ENCODE measurements around the gene PSMD14.
A peak's percentile ranks its signal among the peaks of the same experiment; 100 is the strongest.

PSMD14 gene

DNA sequence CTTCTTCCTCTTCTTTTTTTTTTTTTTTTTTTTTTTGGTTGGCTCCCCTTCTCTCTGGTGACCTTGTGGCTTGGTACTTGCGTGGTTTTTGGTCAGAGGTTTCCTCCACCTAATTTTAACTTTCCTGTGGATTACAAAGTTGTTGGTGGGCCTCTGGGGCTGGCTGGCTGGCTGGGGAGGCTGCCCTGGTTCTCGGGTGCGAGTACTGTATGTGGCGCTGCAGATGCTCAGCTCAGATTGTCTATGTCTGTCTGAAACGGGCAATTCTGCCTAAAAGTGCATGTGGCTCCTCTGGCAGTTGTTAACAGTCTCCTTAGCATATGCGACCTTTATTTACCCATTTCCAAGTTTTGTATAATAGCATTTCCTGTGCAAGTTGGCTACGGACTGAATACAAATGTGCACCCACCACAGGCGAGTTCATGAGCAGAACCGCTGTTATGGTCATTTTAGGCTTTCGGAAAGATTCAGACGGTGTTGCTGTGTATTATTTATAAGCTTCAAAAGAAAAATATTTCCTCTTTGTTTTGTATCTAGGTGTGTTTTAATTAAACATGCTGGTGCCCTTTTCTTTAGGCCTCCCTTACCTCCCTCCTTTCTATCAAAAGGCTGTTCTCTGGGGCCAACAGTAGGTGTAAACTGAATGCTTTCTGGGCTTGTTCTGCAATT, 112.3 kb downstream of the PSMD14 start:
- DNase-seq (ENCODE audit: low spot score) = peak; percentile 49

- DNase-seq (ENCODE audit: low spot score) = no peak
These were observed 113.5 kb downstream of the PSMD14 start for GRCh38 chr2:161421686-161422085.

DNA sequence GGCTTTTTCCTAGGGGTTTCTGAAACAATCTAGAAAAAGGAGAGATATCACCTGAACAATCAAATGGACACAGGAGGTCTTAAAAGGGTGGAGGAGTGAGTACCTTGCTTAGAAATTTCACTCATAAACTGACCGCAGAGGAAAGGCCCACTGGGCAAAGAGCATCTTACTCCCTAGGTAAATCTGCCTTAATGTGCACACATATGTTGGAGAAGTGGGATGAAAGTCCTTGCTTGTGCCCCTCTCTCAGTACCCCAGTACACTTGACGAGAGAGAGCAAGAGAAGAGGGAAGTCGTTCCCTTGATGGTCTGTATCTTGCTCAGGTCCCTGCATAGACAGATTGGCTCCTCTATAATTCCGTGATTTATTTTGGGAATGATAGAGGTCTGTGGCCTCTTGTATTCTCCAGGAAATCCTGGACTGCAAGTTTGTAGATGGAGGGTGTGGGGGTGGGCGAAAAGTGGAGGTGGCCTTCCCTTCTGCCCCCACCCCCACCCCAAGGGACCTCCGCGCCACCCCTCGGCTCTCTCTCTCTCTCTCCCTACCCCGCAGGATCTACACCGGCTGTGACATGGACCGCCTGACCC, 114.7 kb downstream of the PSMD14 start:
- peak; percentile 43 for DNase-seq (ENCODE audit: low spot score)

- DNase-seq (ENCODE audit: low spot score) = peak; percentile 78
These were observed 115.5 kb downstream of the PSMD14 start for GRCh38 chr2:161423421-161424393.

- no peak for DNase-seq (ENCODE audit: low spot score)
These were observed 116.2 kb downstream of the PSMD14 start for GRCh38 chr2:161424394-161424769.

DNA sequence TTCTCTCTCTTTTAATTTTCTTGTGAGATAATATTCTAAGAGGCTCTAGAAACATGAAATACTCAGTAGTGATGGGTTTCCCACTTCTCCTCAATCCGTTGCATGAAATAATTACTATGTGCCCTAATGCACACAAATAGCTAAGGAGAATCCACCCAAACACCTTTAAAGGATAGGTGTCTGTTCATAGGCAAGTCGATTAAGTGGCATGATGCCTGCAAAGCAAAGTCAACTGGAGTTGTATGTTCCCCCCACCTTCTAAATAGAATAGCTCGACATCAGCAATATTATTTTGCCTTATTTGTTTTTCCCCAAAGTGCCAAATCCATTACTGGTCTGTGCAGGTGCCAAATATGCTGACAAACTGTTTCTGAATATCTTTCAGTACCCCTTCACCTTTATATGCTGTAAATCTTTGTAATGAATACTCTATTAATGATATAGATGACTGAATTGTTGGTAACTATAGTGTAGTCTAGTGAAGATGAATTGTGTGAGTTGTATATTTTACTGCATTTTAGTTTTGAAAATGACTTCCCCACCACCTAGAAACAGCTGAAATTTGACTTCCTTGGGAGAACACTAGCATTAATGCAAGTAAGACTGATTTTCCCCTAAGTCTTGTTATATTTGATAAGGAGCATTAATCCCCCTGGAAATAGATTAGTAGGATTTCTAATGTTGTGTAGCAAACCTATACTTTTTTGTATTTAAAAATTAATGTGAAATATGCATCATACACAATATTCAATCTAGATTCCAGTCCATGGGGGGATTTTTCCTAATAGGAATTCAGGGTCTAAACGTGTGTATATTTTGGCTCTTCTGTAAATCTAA, 116.9 kb downstream of the PSMD14 start:
- DNase-seq (ENCODE audit: low spot score) = no peak

DNA sequence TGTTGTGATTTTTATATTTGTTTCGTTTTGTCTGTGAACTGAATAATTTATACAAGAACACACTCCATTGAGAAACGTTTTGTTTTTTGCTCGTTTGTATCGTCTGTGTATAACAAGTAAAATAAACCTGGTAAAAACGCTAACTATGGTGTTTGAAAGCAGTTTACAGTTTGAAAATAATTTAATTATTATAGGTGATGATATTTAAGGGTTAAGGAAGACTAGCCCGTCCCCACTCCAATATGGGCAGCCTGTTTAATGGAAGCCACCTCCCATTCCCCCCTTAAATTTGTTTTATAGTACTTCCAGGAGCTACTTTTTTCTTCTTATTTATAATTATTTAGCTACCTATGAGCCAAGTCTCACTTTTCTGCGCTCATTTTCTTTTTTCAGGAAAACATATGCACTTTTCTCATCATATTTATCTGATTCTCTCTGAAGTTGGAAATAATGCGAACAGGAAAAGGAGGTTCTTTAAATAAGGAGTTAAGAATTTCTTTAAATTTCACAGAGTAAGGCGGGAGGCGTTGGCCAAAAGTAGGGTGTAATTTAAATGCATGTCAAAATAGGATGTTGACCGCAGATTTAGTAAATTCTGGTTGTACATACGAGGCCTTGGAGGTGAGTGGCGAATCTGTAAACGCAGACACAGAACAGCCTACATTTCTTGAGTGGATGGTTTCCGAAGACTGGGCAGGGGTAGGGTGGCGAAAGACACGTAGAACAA, 117.7 kb downstream of the PSMD14 start:
- no peak for DNase-seq (ENCODE audit: low spot score)

- peak; percentile 45 for DNase-seq (ENCODE audit: low spot score)
These were observed 118.3 kb downstream of the PSMD14 start for GRCh38 chr2:161426455-161426921.

DNA sequence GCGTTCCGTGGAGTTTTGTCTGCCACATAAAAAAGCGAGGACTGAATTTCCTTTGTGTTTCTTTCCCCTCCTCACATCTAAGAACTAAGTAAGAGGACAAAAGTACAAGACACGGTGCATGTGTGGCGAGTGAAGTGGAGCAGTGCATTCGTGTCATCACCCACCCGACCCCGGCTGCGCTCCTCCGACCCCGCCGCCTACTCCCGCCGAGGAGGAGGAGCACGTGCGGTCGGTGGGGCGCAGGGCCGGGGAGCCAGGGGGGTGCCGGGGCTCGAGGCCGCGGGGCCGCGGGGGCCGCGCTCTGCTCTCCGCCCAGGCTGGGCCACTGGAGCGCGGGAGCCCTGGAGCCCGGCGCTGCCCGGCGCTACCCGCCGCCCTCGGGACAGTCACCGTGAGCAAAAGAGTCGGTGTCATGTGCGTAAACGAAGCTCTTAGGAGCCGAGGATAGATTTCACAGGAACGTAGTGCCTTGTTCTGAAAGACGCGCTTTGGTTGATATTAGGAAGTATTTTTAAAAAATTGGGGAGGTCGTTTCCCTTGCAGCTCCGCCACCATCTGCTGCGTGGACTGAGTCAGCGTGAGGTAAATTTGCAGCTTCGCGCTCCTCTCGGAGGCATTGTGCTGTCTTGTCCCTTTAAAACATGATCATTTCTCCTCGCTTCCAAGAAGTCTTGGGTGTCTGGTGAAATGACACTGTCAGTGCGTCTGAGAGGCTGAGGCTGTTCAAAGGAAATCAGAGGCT, 118.9 kb downstream of the PSMD14 start:
- peak; percentile 63 for DNase-seq (ENCODE audit: low spot score)

- peak; percentile 60 for DNase-seq (ENCODE audit: low spot score)
These were observed 119.7 kb downstream of the PSMD14 start for GRCh38 chr2:161427664-161428587.

- no peak for DNase-seq (ENCODE audit: low spot score)
These were observed 122.2 kb downstream of the PSMD14 start for GRCh38 chr2:161430386-161430785.

DNA sequence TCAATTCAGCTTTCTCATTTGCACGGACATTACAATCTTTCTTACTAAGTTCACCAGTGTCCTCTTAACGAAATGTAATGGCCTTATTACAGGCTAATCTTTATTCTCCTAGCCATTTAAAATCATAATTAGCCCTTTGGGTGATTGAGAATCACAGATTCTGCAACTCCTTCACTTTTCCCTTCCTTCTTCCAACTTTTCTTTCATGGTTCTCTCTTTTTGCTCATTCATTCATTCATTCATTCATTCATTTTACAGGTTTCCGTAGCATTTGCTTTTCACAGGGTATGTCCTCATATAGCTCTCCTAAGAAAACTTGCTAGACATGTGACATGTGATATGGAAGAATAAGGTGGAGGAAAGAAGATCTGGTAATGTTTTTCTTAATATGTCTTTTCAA, 123.9 kb downstream of the PSMD14 start:
- DNase-seq (ENCODE audit: low spot score) = no peak

DNA sequence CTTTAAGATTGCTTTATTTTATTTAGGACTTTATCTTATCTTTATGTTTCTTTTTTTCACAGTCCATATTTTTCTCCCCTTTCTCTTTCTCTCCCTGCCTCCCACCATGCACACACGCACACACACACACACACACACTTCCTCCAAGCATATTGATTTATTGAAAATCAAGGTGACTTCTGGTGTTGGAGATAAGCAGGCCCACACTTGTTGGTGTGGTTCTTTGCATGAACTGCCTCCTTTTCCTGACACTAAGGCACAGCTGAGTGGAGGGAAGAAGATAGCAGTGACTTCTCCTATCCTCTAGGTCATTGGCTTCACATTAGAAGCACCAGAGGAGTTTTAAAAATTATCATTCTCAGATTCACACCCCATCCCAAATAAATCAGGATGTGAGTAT, 125.9 kb downstream of the PSMD14 start:
- no peak for DNase-seq (ENCODE audit: low spot score)

DNA sequence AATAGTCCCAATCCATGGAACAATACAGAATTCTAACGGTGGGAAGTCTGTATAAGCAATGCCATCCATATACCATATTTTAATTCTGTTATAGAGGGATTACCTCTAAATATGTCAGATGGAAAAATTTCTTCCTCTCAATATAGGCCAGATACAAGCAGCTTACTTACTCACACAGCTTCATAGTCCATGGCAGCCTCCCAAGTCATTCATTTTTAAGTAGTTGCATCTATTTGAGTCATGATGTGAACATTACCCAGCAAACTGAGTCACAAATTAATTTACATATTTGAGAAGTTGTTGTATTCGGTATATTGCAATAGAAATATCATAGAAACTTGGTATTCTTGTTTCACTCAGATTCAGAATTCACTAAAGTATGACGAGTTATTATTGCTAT, 128.2 kb downstream of the PSMD14 start:
- no peak for DNase-seq (ENCODE audit: low spot score)

DNA sequence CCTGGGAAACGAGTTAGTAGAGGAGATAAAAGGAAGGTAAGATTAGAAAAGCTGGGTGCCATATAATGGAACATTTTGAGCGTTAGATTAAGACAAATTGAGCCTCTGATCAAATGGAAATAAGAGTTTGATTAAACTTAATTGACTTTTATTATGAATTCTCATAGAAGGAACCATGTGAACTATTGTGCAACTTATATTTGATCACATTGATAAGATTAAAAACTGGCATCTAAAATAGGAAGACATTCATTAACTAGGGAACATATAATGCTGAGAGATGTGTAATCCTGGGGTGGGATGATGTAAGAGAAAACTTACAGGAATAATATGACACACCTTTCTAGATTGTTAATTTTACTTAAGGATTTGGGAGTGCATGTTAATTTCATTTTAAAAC, 130.4 kb downstream of the PSMD14 start:
- no peak for DNase-seq (ENCODE audit: low spot score)

DNA sequence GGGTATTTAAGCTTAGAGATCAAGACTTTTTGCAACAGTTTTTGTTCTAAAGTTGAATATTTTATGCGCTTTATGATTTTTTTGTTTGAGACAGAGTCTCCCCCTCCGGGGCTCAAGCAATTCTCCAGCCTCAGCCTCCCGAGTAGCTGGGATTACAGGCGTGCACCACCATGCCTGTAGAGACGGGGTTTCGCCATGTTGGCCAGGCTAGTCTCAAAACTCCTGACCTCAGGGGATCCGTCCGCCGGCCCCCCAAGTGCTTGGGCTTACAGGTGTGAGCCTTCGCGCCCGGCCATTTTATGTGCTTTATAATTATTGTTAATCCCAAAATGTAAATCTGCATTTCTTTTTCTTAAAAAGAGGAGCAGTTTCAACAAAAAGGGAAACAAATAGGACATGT, 136.9 kb downstream of the PSMD14 start:
- no peak for DNase-seq (ENCODE audit: low spot score)

DNA sequence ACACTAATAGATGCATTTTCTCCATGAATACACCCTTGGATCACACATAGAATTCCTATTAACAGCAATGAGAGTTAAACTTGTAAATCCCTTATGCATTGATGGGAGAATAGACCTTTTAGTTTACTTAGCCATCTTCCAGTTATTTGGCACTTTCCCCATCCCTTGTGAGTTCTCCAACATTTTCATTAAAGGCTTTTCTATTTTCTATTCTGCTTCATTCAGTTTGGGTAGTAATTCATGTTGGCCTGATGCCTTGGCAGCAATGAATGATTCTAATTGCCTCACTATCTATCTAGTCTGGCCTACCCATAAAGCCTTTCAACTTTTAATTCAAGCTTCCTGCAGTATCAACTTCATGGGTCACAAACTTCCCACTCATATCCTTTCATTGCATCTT, 140.2 kb downstream of the PSMD14 start:
- DNase-seq (ENCODE audit: low spot score) = no peak
